GM12864 (cell line): ENCODE measurements around the gene EVI5.

Source experiments
- DNase-seq: peaks from one replicate; pipeline ENCODE4 v3.0.0-alpha.2; 2011; ENCODE audit warnings: low read depth
- H3K4me3 ChIP-seq: 2 replicates; pipeline ENCODE4 v1.5.1; 2011; ENCODE audit warnings: mild to moderate bottlenecking, low read depth, low read length, control low read depth
- TF ChIP-seq, protein P1 (sequence below): IDR thresholded peaks from 2 replicates; pipeline ENCODE4 v1.5.1; 2011; ENCODE audit warnings: low read depth, mild to moderate bottlenecking, moderate library complexity, low read length, control low read depth, inconsistent platforms; ENCODE audit errors: missing control alignments

Gene EVI5

DNA sequence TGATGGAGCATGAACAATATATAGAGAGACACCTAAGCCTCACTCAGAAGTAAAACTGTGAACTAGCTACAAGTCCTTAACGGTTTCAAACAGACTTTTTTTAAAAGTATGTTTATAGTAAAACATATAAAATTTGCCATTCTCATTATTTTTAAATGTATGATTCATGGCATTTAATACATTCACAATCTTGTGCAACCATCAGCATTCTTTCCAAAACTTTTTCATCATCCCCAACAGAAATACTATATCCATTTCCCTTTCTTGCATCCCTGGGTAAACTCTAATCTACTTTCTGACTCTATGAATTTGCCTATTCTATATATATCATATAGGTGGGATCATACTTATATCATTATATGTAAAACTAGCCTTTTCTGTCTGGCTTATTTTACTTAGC is 25.5 kb downstream of the EVI5 start:
- no peak overlapping the region for H3K4me3 ChIP-seq
- DNase-seq: no peak
- TF ChIP-seq, protein P1, sequence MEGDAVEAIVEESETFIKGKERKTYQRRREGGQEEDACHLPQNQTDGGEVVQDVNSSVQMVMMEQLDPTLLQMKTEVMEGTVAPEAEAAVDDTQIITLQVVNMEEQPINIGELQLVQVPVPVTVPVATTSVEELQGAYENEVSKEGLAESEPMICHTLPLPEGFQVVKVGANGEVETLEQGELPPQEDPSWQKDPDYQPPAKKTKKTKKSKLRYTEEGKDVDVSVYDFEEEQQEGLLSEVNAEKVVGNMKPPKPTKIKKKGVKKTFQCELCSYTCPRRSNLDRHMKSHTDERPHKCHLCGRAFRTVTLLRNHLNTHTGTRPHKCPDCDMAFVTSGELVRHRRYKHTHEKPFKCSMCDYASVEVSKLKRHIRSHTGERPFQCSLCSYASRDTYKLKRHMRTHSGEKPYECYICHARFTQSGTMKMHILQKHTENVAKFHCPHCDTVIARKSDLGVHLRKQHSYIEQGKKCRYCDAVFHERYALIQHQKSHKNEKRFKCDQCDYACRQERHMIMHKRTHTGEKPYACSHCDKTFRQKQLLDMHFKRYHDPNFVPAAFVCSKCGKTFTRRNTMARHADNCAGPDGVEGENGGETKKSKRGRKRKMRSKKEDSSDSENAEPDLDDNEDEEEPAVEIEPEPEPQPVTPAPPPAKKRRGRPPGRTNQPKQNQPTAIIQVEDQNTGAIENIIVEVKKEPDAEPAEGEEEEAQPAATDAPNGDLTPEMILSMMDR: no peak

DNA sequence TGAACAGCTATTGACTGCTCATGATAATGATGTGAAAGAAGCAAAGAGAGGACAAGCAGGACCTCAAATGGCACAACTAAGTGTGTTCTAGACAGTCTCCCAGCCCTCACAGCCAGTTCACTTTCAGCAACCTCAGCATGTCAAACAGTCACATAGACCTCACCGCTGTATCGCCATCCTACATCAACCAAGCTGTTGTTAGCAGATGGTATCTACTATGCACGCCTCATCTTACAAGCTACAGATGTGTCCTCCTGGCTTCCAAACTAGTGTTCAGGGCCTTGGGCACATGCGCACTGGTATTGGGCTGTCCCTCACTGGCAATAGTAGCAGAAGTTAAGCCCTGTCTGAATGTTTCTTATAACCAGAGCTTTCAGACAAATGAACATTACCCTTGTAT is 28.4 kb downstream of the EVI5 start:
- TF ChIP-seq, protein P1: no peak
- no peak for DNase-seq
- no peak overlapping the region for H3K4me3 ChIP-seq

DNA sequence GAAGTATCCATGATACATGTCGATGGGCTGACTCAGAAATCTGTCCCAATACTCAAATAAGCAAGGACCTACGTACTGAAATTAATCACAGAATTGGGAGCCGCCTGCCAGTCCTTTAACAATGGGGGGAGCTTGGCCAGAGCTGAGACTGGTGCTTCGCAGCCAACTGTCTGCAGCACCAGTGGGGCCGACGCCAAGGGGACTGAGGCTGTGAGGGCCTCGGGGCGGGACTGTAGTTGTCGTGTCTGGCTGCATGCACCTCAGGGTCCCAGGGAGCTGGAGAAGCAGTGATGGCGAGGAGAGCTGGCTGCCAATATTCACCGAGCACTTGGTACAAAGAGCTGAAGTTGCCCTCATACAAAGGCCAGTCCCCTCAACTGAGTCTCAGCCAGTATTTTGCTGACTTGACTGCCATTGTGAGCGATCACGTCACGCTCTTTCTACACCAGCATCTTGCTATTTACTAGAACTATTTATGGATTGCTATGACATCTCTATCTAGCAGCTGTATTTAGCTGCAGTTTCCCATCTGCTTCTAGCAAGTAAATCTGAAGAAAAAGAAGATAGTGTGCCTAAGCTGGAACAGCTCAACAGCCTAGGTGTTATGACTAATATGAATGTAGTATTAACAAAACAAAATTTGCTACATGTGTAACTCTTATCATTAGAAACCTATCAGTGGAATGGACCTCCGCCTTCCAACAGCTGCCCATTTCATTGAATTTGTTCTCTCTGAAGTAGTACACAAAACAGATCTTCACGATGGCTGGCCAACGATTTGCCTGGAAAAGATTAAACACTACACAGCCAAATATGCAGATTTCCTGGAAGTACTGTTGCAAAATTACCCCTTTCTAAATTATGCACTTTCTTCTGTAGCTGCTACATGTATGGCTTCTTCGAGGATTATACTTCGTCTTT is 29.1 kb downstream of the EVI5 start:
- TF ChIP-seq, protein P1: no peak
- no peak for DNase-seq

DNA sequence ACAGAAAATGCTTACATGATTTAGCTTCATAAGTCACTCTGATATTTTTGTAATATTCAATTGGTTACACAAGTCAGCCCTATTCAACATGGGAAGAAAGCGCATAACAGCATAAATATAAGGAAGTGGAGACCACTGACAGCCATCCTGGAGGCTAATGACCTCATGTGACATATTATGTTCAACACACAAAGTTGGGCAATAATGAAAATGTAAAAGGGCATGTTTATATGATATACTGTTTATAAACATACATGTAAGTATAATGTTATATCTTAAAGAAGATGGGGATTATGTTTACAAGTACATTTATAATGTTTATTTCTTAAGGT is 30.2 kb downstream of the EVI5 start:
- DNase-seq: no peak
- TF ChIP-seq, protein P1: no peak
- no peak overlapping the region for H3K4me3 ChIP-seq

More for the DNA sequence above, 29.1 kb downstream of the EVI5 start:
- H3K4me3 ChIP-seq: no peak overlapping the region

DNA sequence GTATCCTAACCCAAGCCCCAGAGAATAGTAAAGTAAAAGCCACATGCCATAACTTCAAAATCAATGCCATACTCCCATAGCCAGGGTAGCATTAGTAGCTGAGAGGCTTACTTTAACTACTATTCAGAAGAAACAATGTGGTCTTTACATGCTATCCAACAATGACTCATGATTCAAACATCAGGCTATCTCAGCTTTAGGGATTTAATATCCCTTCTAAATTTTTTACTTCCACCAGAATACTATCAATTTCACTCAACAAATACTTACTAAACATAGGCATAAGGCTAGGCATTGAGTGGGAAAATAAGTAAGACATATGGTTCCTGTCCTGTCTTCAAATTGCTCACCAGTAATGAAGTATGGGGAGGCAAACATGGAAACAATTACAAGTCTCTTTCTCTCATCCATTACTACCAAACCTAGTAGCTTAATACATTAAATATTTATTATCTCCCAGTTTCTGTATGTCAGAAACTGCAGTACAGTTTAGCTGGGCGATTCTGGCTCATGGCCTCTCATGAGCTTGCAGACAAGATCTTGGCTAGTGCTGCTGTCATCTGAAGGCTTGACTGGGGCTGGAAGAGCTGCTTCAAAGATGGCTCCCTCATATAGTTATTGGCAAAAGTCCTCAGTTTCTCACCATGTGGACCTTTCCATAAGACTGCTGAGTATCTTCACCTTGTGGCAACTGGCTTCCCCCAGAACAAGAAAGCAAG is 30.7 kb downstream of the EVI5 start:
- no peak overlapping the region for H3K4me3 ChIP-seq
- no peak for DNase-seq
- TF ChIP-seq, protein P1: no peak

DNA sequence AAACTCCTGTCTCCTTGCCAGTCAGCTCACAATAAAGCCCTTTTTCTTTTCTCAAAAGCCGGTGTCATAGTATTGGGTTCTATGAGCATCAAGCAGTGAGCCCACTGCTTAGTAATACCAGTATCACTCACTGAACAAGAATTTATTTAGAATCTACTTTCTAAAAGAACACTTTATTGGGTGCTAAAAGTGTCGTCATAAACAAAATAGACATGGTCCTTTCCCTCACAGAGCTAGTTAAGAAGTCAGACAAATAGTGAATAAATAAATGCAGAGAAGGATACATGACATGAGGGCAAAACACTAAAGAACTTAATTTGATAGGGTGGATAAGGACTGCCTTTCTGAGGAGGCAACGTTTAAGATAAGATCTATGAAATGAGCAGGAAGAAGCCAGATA is 32.2 kb downstream of the EVI5 start:
- TF ChIP-seq, protein P1: no peak
- no peak for DNase-seq
- H3K4me3 ChIP-seq: no peak overlapping the region
